GM04504 (cell line): ENCODE data around the gene DIP2B.
"Not testable (repeated sequence)": the region's sequence is repeated elsewhere in the genome, so short reads cannot be mapped to it uniquely, and the experiment has no call there.

Experiments used
- DNase-seq: peaks from one replicate; pipeline ENCODE4 v3.0.0-alpha.2; 2012; ENCODE audit warnings: low read depth

The DIP2B gene

GRCh38 chr12:50518090-50518489, 13.3 kb downstream of the DIP2B start:
- DNase-seq: no peak

GRCh38 chr12:50519353-50519752, 14.6 kb downstream of the DIP2B start:
- DNase-seq: no peak

GRCh38 chr12:50520416-50521207, 15.8 kb downstream of the DIP2B start:
- no peak for DNase-seq

- not testable (repeated sequence) for DNase-seq
Observed at GRCh38 chr12:50521781-50522180, 17.0 kb downstream of the DIP2B start.

- no peak for DNase-seq
Observed at GRCh38 chr12:50523772-50524171, 19.0 kb downstream of the DIP2B start.

- no peak for DNase-seq
Observed at GRCh38 chr12:50524621-50525020, 19.8 kb downstream of the DIP2B start.

- no peak for DNase-seq
Observed at GRCh38 chr12:50525422-50525821, 20.6 kb downstream of the DIP2B start.

GRCh38 chr12:50527359-50527726, 22.6 kb downstream of the DIP2B start:
- no peak for DNase-seq

- no peak for DNase-seq
Observed at GRCh38 chr12:50528800-50529199, 24.0 kb downstream of the DIP2B start.

- DNase-seq: no peak
Observed at GRCh38 chr12:50529345-50529744, 24.6 kb downstream of the DIP2B start.

- no peak for DNase-seq
Observed at GRCh38 chr12:50530532-50530931, 25.7 kb downstream of the DIP2B start.

GRCh38 chr12:50533203-50533584, 28.4 kb downstream of the DIP2B start:
- DNase-seq: no peak

- no peak for DNase-seq
Observed at GRCh38 chr12:50533971-50534370, 29.2 kb downstream of the DIP2B start.

GRCh38 chr12:50536831-50537537, 32.2 kb downstream of the DIP2B start:
- DNase-seq: no peak

GRCh38 chr12:50537538-50537919, 32.7 kb downstream of the DIP2B start:
- peak; percentile 36 for DNase-seq

- no peak for DNase-seq
Observed at GRCh38 chr12:50538182-50538581, 33.4 kb downstream of the DIP2B start.

GRCh38 chr12:50541139-50541538, 36.4 kb downstream of the DIP2B start:
- no peak for DNase-seq

- no peak for DNase-seq
Observed at GRCh38 chr12:50542448-50542847, 37.7 kb downstream of the DIP2B start.

- DNase-seq: not testable (repeated sequence)
Observed at GRCh38 chr12:50543188-50543587, 38.4 kb downstream of the DIP2B start.

- no peak for DNase-seq
Observed at GRCh38 chr12:50545213-50545612, 40.4 kb downstream of the DIP2B start.

GRCh38 chr12:50545786-50546185, 41.0 kb downstream of the DIP2B start:
- DNase-seq: no peak

- DNase-seq: no peak
Observed at GRCh38 chr12:50546441-50547318, 41.9 kb downstream of the DIP2B start.

GRCh38 chr12:50547742-50548141, 43.0 kb downstream of the DIP2B start:
- no peak for DNase-seq
